Globus pallidus (tissue), 1 donor: ENCODE measurements around the gene CHN2.
"Not testable (repeated sequence)": the region's sequence is repeated elsewhere in the genome, so short reads cannot be mapped to it uniquely, and the experiment has no call there.

Experiments
- DNase-seq: peaks from one replicate; pipeline ENCODE4 v3.0.0-alpha.2; 2015; ENCODE audit warnings: low spot score

Gene CHN2

GRCh38 chr7:29189743-29190201, 4.8 kb upstream of the CHN2 start:
- peak; percentile 63 for DNase-seq

GRCh38 chr7:29190349-29191045, 4.1 kb upstream of the CHN2 start:
- no peak for DNase-seq

- DNase-seq: no peak
Observed at GRCh38 chr7:29192323-29192722, 2.3 kb upstream of the CHN2 start.

- DNase-seq: no peak
Observed at GRCh38 chr7:29192811-29193210, 1.8 kb upstream of the CHN2 start.

- peak; percentile 42 for DNase-seq
Observed at GRCh38 chr7:29193316-29194205, 1.0 kb upstream of the CHN2 start.

- DNase-seq: no peak
Observed at GRCh38 chr7:29194206-29194593, 375 bp upstream of the CHN2 start.

GRCh38 chr7:29196191-29196590, 1.6 kb downstream of the CHN2 start:
- no peak for DNase-seq

- DNase-seq: no peak
Observed at GRCh38 chr7:29196971-29197595, 2.5 kb downstream of the CHN2 start.

GRCh38 chr7:29197916-29198315, 3.3 kb downstream of the CHN2 start:
- DNase-seq: no peak

GRCh38 chr7:29199776-29200175, 5.2 kb downstream of the CHN2 start:
- no peak for DNase-seq

- no peak for DNase-seq
Observed at GRCh38 chr7:29202651-29203069, 8.1 kb downstream of the CHN2 start.

- no peak for DNase-seq
Observed at GRCh38 chr7:29204491-29205272, 10.1 kb downstream of the CHN2 start.

- DNase-seq: no peak
Observed at GRCh38 chr7:29207162-29207801, 12.7 kb downstream of the CHN2 start.

- no peak for DNase-seq
Observed at GRCh38 chr7:29208410-29209250, 14.1 kb downstream of the CHN2 start.

- DNase-seq: no peak
Observed at GRCh38 chr7:29209745-29210144, 15.2 kb downstream of the CHN2 start.

GRCh38 chr7:29212736-29213135, 18.2 kb downstream of the CHN2 start:
- DNase-seq: not testable (repeated sequence)

- no peak for DNase-seq
Observed at GRCh38 chr7:29214056-29214455, 19.5 kb downstream of the CHN2 start.

GRCh38 chr7:29214816-29215215, 20.2 kb downstream of the CHN2 start:
- DNase-seq: no peak

GRCh38 chr7:29216128-29216527, 21.6 kb downstream of the CHN2 start:
- no peak for DNase-seq

GRCh38 chr7:29217113-29217512, 22.5 kb downstream of the CHN2 start:
- no peak for DNase-seq

- DNase-seq: no peak
Observed at GRCh38 chr7:29224726-29225125, 30.2 kb downstream of the CHN2 start.
